HCT116 (cell line): Measurements from ENCODE around the gene SH2D1B. TPM values are rescaled to one million over a fixed set of nuclear protein-coding genes. Genes with fewer than 3 reads are reported as not detected.

ENCODE experiments used
- ATAC-seq: fragments of 200-7000 bp; cut with Tn5 transposase; 2 replicates; pipeline ENCODE4 v1.9.1; 2020; ENCODE audit warnings: mild to moderate bottlenecking, moderate library complexity
- BruUV-seq: library from RNA; stranded (reverse); fragments of 400-500 nt; replicated peaks from 2 replicates; lab custom pipeline; 2021; lab: Mats Ljungman, UMichigan
- CTCF ChIA-PET: fragments of 300-600 bp; sonication (Branson Sonifier 250); formaldehyde crosslinking; loops from one replicate; lab custom pipeline; 2021; ENCODE audit warnings: antibody characterized with exemption; lab: Charles Lee
- POLR2A ChIA-PET: fragments of 300-600, 350-600 bp; sonication (Branson Sonifier 250); formaldehyde crosslinking; loops from one replicate; lab custom pipeline; 2021; ENCODE audit warnings: antibody characterized with exemption; lab: Charles Lee
- RAD21 ChIA-PET, 2 experiments: fragments of 300-600 bp; sonication (Branson Sonifier 250); formaldehyde crosslinking; loops; one replicate each; lab custom pipeline; 2023; ENCODE audit warnings: low total read pairs in 2 of 2; ENCODE audit not compliant: uncharacterized antibody in 2 of 2, unreplicated experiment in 2 of 2, low non-redundant PET in 1 of 2; lab: Charles Lee
- DNase-seq: peaks from one replicate; pipeline ENCODE4 v3.0.0-alpha.2; 2010; ENCODE audit warnings: low read depth, low spot score
- H2AFZ ChIP-seq: fragments of 200-600 bp; shearing (Covaris generic), sonication (generic); 2 replicates; pipeline ENCODE4 v1.6.1; 2017; ENCODE audit warnings: low read depth, mixed run types, mixed read lengths, antibody characterized with exemption, low read length; ENCODE audit not compliant: poor library complexity, severe bottlenecking
- H3K27ac ChIP-seq: 2 replicates; pipeline ENCODE4 v1.5.1; 2012; ENCODE audit warnings: low read depth, low read length
- H3K27me3 ChIP-seq: fragments of 200-600 bp; sonication (generic); 2 replicates; pipeline ENCODE4 v1.6.1; 2016; ENCODE audit warnings: mixed run types, low read length, mixed read lengths; ENCODE audit not compliant: insufficient read depth
- H3K36me3 ChIP-seq, 2 experiments: fragments of 200-500 bp in 1 of 2; fragments of 200-600 bp in 1 of 2; sonication (Bioruptor generic) in 1 of 2; sonication (generic) in 1 of 2; 2 replicates each; pipeline versions ENCODE4 v1.5.1 to v1.6.1; 2014 to 2016; ENCODE audit warnings: low read length in 2 of 2, inconsistent platforms in 1 of 2, mixed read lengths in 1 of 2, mixed run types in 1 of 2; ENCODE audit not compliant: insufficient read depth in 2 of 2, control insufficient read depth in 1 of 2
- H3K4me1 ChIP-seq, 2 experiments: fragments of 200-600 bp in 1 of 2; sonication (generic) in 1 of 2; 2 replicates each; pipeline versions ENCODE4 v1.5.1 to v1.6.1; 2012 to 2017; ENCODE audit warnings: low read length in 2 of 2, inconsistent platforms in 1 of 2, mild to moderate bottlenecking in 1 of 2, mixed read lengths in 1 of 2, mixed run types in 1 of 2, moderate library complexity in 1 of 2; ENCODE audit not compliant: insufficient read depth in 2 of 2, control insufficient read depth in 1 of 2
- H3K4me2 ChIP-seq: fragments of 200-600 bp; sonication (generic); 2 replicates; pipeline ENCODE4 v1.6.1; 2017; ENCODE audit warnings: mixed run types, low read length, mixed read lengths
- H3K4me3 ChIP-seq, 2 experiments: fragments of 200-600 bp in 1 of 2; sonication (generic) in 1 of 2; replicated peaks in 1 of 2; 2 replicates each; pipeline ENCODE4 v1.5.1; 2011 to 2016; ENCODE audit warnings: low read length in 2 of 2, control low read depth in 1 of 2, low read depth in 1 of 2, mild to moderate bottlenecking in 1 of 2, mixed read lengths in 1 of 2, mixed run types in 1 of 2
- H3K79me2 ChIP-seq: fragments of 200-600 bp; sonication (generic); 2 replicates; pipeline ENCODE4 v1.6.1; 2017; ENCODE audit warnings: mild to moderate bottlenecking, mixed run types, low read length, moderate library complexity, mixed read lengths; ENCODE audit not compliant: insufficient read depth
- H3K9ac ChIP-seq: fragments of 200-600 bp; sonication (generic); 2 replicates; pipeline ENCODE4 v1.6.1; 2016; ENCODE audit warnings: low read length, mixed read lengths
- H3K9me2 ChIP-seq: fragments of 200-600 bp; sonication (generic), shearing (Covaris generic); 2 replicates; pipeline ENCODE4 v1.6.1; 2017; ENCODE audit warnings: mixed run types, mild to moderate bottlenecking, moderate library complexity; ENCODE audit not compliant: insufficient read depth
- H3K9me3 ChIP-seq, 2 experiments: fragments of 200-500 bp in 1 of 2; fragments of 200-600 bp in 1 of 2; sonication (Bioruptor generic) in 1 of 2; sonication (generic) in 1 of 2; 2 replicates each; pipeline ENCODE4 v1.6.1; 2014 to 2017; ENCODE audit warnings: low read length in 2 of 2, mixed read lengths in 2 of 2, inconsistent platforms in 1 of 2, low read depth in 1 of 2, mild to moderate bottlenecking in 1 of 2, mixed run types in 1 of 2, moderate library complexity in 1 of 2; ENCODE audit not compliant: control insufficient read depth in 1 of 2, insufficient read depth in 1 of 2
- H4K20me1 ChIP-seq: fragments of 200-600 bp; sonication (generic), shearing (Covaris generic); 2 replicates; pipeline ENCODE4 v1.6.1; 2017; ENCODE audit warnings: mixed run types, mild to moderate bottlenecking, moderate library complexity; ENCODE audit not compliant: insufficient read depth
- CBX3 ChIP-seq: IDR thresholded peaks from 2 replicates; pipeline ENCODE4 v1.6.1; 2012; ENCODE audit warnings: low read depth
- CEBPB ChIP-seq: IDR thresholded peaks from 2 replicates; pipeline ENCODE4 v1.6.1; 2012; ENCODE audit warnings: low read depth
- EZH2 ChIP-seq: fragments of 200-600 bp; sonication (generic); IDR thresholded peaks from 2 replicates; pipeline ENCODE4 v1.6.1; 2017; ENCODE audit warnings: antibody characterized with exemption, mixed run types
- EZH2phosphoT487 ChIP-seq: fragments of 200-600 bp; IDR thresholded peaks from 2 replicates; pipeline ENCODE4 v1.6.1; 2018; ENCODE audit warnings: antibody characterized with exemption, borderline replicate concordance
- FOSL1 ChIP-seq: IDR thresholded peaks from 2 replicates; pipeline ENCODE4 v1.6.1; 2012; ENCODE audit warnings: low read depth
- JUND ChIP-seq: IDR thresholded peaks from 2 replicates; pipeline ENCODE4 v1.6.1; 2012
- MAX ChIP-seq: IDR thresholded peaks from 2 replicates; pipeline ENCODE4 v1.6.1; 2012
- POLR2A ChIP-seq: IDR thresholded peaks from 2 replicates; pipeline ENCODE4 v1.7.0; 2011; ENCODE audit warnings: borderline replicate concordance; ENCODE audit not compliant: insufficient read depth, insufficient read length; ENCODE audit errors: extremely low read depth
- RAD21 ChIP-seq: IDR thresholded peaks from 2 replicates; pipeline ENCODE4 v1.6.1; 2012; ENCODE audit warnings: low read depth, mild to moderate bottlenecking
- REST ChIP-seq: IDR thresholded peaks from 2 replicates; pipeline ENCODE4 v1.6.1; 2012; ENCODE audit warnings: low read depth
- SIN3A ChIP-seq: IDR thresholded peaks from 2 replicates; pipeline ENCODE4 v1.6.1; 2012; ENCODE audit warnings: low read depth
- SP1 ChIP-seq: IDR thresholded peaks from 2 replicates; pipeline ENCODE4 v1.6.1; 2012; ENCODE audit warnings: low read depth
- SRF ChIP-seq: IDR thresholded peaks from 2 replicates; pipeline ENCODE4 v1.6.1; 2012; ENCODE audit warnings: low read depth
- TCF7L2 ChIP-seq: IDR thresholded peaks from 2 replicates; pipeline ENCODE4 v1.7.0; 2011; ENCODE audit warnings: borderline replicate concordance, inconsistent platforms; ENCODE audit not compliant: insufficient read depth, insufficient read length; ENCODE audit errors: extremely low read depth
- ZFX ChIP-seq: fragments of 450-650 bp; IDR thresholded peaks from 2 replicates; pipeline ENCODE4 v1.6.1; 2017
- intact Hi-C: fragments of 100-400 bp; cut with micrococcal nuclease; formaldehyde crosslinking; loops from 2 replicates; pipeline ENCODE4 v1.10.0; 2022
- total RNA-seq: library from RNA; stranded (reverse); gene quantifications from one replicate; pipeline ENCODE4 v1.2.1, GENCODE V29; 2021; ENCODE audit not compliant: unreplicated experiment

SH2D1B gene
- total RNA-seq, 1 experiment from 2014 or later: 0.12 TPM

DNA sequence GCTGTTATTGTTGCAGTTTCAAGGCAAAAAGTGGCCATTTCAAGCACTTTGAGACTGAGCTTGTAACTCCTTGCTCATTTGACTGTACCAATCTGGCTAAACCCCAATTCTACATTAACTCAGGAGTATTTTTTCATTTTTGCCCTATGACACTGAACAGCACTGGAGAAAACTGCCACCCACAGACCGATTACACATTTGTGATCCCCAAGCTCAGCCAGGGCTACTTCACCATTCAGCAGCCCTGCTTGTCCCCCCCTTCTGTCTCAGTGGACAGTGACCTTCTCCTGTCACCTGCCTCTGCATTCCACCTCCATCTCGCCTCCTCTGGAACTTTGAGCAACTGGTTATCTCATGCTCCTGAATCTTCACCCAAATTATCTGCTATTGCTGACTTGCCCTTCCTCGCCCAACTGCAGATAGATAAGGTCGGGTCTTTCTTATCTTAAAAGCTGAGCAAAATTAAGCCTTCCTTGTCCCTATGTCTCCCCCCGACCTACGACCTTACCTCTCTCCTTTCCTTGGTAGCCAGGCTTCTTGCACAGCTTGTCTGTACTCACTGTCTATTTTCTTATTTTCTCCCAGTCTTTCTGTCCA, 60.6 kb downstream of the SH2D1B start:
- H3K9me2 ChIP-seq: no peaks in the 10 kb centered on the region
- no peaks in the 10 kb centered on the region for H3K9me3 ChIP-seq
- no peaks in the 10 kb centered on the region for H3K79me2 ChIP-seq
- peaks cover 23 to 36% of the 10 kb centered on the region in 2 experiments for H3K4me1 ChIP-seq
- H3K4me3 ChIP-seq: no peak overlapping the region
- BruUV-seq: no TSS peak
- H4K20me1 ChIP-seq: no peaks in the 10 kb centered on the region
- ChIA-PET POLR2A (no interaction called here), RAD21 (no interaction called here), CTCF (no interaction called here)
- ATAC-seq (no peak), DNase-seq (no peak)
- no peak overlapping the region for H3K27ac ChIP-seq
- no peak overlapping the region for H3K4me2 ChIP-seq
- H3K36me3 ChIP-seq: no peaks in the 10 kb centered on the region
- intact Hi-C loops: loop anchor here (10.0 kb wide), 3 partner anchors 143 to 263 kb away; partner anchors contain the start of genes UAP1 and UHMK1
- no peak overlapping the region for H3K9ac ChIP-seq
- no peaks in the 10 kb centered on the region for H3K27me3 ChIP-seq
- TF ChIP-seq ZFX: no peak
- TF ChIP-seq JUND: no peak
- no peak for TF ChIP-seq EZH2
- no peak for TF ChIP-seq CEBPB
- no peak for TF ChIP-seq SIN3A
- no peak for TF ChIP-seq SP1
- no peak overlapping the region for H2AFZ ChIP-seq

DNA sequence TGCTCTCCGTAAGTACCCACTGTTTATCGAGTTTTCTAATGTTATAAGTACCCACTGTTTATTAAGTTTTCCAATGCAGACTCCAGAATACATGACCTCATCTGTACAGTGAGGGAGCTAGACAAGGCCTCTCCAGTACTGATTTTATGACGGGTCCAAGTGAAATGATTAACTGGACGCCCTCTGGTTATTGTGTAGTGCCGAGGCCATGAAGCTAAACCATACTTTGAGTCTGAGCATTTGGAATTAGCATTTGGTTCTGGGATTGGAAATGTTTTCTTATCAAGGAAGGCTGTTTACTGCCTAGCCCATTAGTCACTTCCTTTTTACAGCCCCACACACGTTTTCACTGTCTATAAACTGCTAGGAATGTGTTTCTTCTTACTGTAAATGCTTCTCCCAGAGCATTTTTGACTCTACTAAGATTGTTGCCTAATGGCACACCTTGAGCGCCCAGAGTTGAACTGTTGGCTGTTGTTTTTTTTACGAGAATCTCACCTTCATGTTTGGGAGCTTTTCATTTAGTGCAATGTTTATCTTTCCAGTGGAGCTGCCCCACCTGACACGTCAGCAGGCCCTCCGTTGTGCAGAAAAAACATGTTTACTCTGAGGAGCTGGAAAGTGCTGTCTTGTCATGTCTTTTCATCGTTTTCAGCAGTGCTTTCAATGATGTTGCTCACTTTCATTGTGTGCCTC, 62.2 kb downstream of the SH2D1B start:
- Histone ChIP-seq H3K4me3 (0 out of 4 replicates have a peak overlapping the region, but pooled peaks of 1 of the 2 experiments have one; percentile 15), H3K79me2 (no peaks in the 10 kb centered on the region), H3K27ac (peak overlapping the region; percentile 72), H3K9ac (peak overlapping the region; percentile 5; the same call in 1 of the 2 replicates)
- DNase-seq: peak; percentile 35
- peak; percentile 71 for ATAC-seq
- no TSS peak for BruUV-seq
- no peak for TF ChIP-seq EZH2phosphoT487
- peak; percentile 63; the same call in 1 of the 2 replicates for TF ChIP-seq MAX
- peak; percentile 67 for TF ChIP-seq JUND
- TF ChIP-seq CEBPB: peak; percentile 52; the same call in 1 of the 2 replicates
- no peak for TF ChIP-seq TCF7L2
- TF ChIP-seq CBX3: no peak
- no peak for TF ChIP-seq SRF
- TF ChIP-seq FOSL1: peak; percentile 64
- peak; percentile 63; the same call in 1 of the 2 replicates for TF ChIP-seq SP1
- no peak for TF ChIP-seq RAD21
- TF ChIP-seq POLR2A: no peak
- TF ChIP-seq REST: no peak
- TF ChIP-seq, all 23 proteins: peak for 5
- Histone ChIP-seq H3K4me2 (peak overlapping the region; percentile 52), H4K20me1 (no peaks in the 10 kb centered on the region), H3K9me2 (no peaks in the 10 kb centered on the region), H3K27me3 (no peaks in the 10 kb centered on the region), H3K4me1 (peaks cover 23 to 36% of the 10 kb centered on the region in 2 experiments), H3K9me3 (no peaks in the 10 kb centered on the region), H2AFZ (no peak overlapping the region), H3K36me3 (no peaks in the 10 kb centered on the region)
- RAD21 ChIA-PET: no interaction called here
- POLR2A ChIA-PET: no interaction called here
- intact Hi-C loops: loop anchor here (10.0 kb wide), 3 partner anchors 145 to 265 kb away; partner anchors contain the start of genes UAP1 and UHMK1
- CTCF ChIA-PET: interaction anchor here (1.1 to 1.6 kb wide), 2 partner anchors 8 to 294 kb away, joined by 5 to 8 read pairs; no protein-coding TSS in a partner anchor
